HEK293 (cell line): ENCODE measurements around the gene FGFR2.

ENCODE experiments used
- CTCF ChIA-PET: fragments of 350-600 bp; formaldehyde crosslinking; extraction: SDS; loops from one replicate; lab custom pipeline; 2021; ENCODE audit warnings: antibody characterized with exemption; lab: Yijun Ruan, JAX
- POLR2A ChIA-PET: fragments of 300-600 bp; formaldehyde crosslinking; extraction: SDS; loops from one replicate; lab custom pipeline; 2020; ENCODE audit warnings: antibody characterized with exemption, inconsistent platforms; lab: Yijun Ruan, JAX
- H3K27ac ChIP-seq: fragments of 200-500 bp; sonication (Bioruptor generic); 2 replicates; pipeline ENCODE4 v1.5.1; 2014; ENCODE audit warnings: low read depth, low read length, control low read depth, inconsistent platforms; ENCODE audit errors: extremely low read depth
- H3K36me3 ChIP-seq, 2 experiments: fragments of 200-500 bp in 1 of 2; sonication (Bioruptor generic) in 1 of 2; 1 replicate in 1 of 2; 2 replicates in 1 of 2; pipeline ENCODE4 v1.5.1; 2014 to 2017; ENCODE audit warnings: inconsistent platforms in 2 of 2, low read length in 2 of 2; ENCODE audit not compliant: control insufficient read depth in 2 of 2, insufficient read depth in 1 of 2
- H3K4me1 ChIP-seq: fragments of 200-500 bp; sonication (Bioruptor generic); 2 replicates; pipeline ENCODE4 v1.5.1; 2014; ENCODE audit warnings: mild to moderate bottlenecking, low read length, inconsistent platforms; ENCODE audit not compliant: control insufficient read depth, insufficient read depth
- H3K4me3 ChIP-seq: 2 replicates; pipeline ENCODE4 v1.5.1; 2011; ENCODE audit warnings: low read depth, mild to moderate bottlenecking, control low read depth, low read length, moderate library complexity
- H3K9me3 ChIP-seq: fragments of 200-500 bp; sonication (Bioruptor generic); 2 replicates; pipeline ENCODE4 v1.5.1; 2014; ENCODE audit warnings: low read depth, low read length, inconsistent platforms; ENCODE audit not compliant: control insufficient read depth, insufficient read depth
- GLIS1 ChIP-seq: fragments of 450-650 bp; formaldehyde crosslinking; IDR thresholded peaks from 2 replicates; pipeline ENCODE4 v1.5.1; 2016; ENCODE audit warnings: missing biosample characterization, missing genetic modification characterization
- KLF10 ChIP-seq: fragments of 450-650 bp; IDR thresholded peaks from 2 replicates; pipeline ENCODE4 v1.5.1; 2018; ENCODE audit warnings: missing biosample characterization, mild to moderate bottlenecking, missing genetic modification characterization
- PRDM6 ChIP-seq: fragments of 450-650 bp; formaldehyde crosslinking; IDR thresholded peaks from 2 replicates; pipeline ENCODE4 v1.5.1; 2017; ENCODE audit warnings: missing biosample characterization, missing genetic modification characterization
- SALL2 ChIP-seq: fragments of 450-650 bp; formaldehyde crosslinking; IDR thresholded peaks from 2 replicates; pipeline ENCODE4 v1.5.0; 2017; ENCODE audit warnings: missing biosample characterization, mild to moderate bottlenecking, missing genetic modification characterization, borderline replicate concordance
- YY2 ChIP-seq: fragments of 450-650 bp; formaldehyde crosslinking; IDR thresholded peaks from 2 replicates; pipeline ENCODE4 v1.5.1; 2016; ENCODE audit warnings: missing biosample characterization, missing genetic modification characterization
- ZBTB21 ChIP-seq: fragments of 450-650 bp; formaldehyde crosslinking; IDR thresholded peaks from 2 replicates; pipeline ENCODE4 v1.5.1; 2017; ENCODE audit warnings: missing biosample characterization, missing genetic modification characterization
- ZEB2 ChIP-seq: fragments of 450-650 bp; formaldehyde crosslinking; IDR thresholded peaks from 2 replicates; pipeline ENCODE4 v1.5.1; 2016; ENCODE audit warnings: missing biosample characterization, missing genetic modification characterization
- ZFP3 ChIP-seq: fragments of 450-650 bp; formaldehyde crosslinking; IDR thresholded peaks from 2 replicates; pipeline ENCODE4 v1.5.1; 2016; ENCODE audit warnings: low read depth, missing biosample characterization, missing genetic modification characterization
- ZNF112 ChIP-seq: fragments of 450-650 bp; formaldehyde crosslinking; IDR thresholded peaks from 2 replicates; pipeline ENCODE4 v1.5.0; 2017; ENCODE audit warnings: missing biosample characterization, missing genetic modification characterization
- ZNF133 ChIP-seq: fragments of 450-650 bp; formaldehyde crosslinking; IDR thresholded peaks from 2 replicates; pipeline ENCODE4 v1.5.1; 2016; ENCODE audit warnings: missing biosample characterization, missing genetic modification characterization
- ZNF169 ChIP-seq: fragments of 450-650 bp; formaldehyde crosslinking; IDR thresholded peaks from 2 replicates; pipeline ENCODE4 v1.5.1; 2016; ENCODE audit warnings: missing biosample characterization, missing genetic modification characterization
- ZNF214 ChIP-seq: fragments of 450-650 bp; formaldehyde crosslinking; IDR thresholded peaks from 2 replicates; pipeline ENCODE4 v1.5.1; 2017; ENCODE audit warnings: missing biosample characterization, mild to moderate bottlenecking, missing genetic modification characterization, borderline replicate concordance
- ZNF239 ChIP-seq: fragments of 450-650 bp; formaldehyde crosslinking; IDR thresholded peaks from 2 replicates; pipeline ENCODE4 v1.5.1; 2016; ENCODE audit warnings: missing biosample characterization, missing genetic modification characterization
- ZNF292 ChIP-seq: fragments of 450-650 bp; formaldehyde crosslinking; IDR thresholded peaks from 2 replicates; pipeline ENCODE4 v1.5.1; 2016; ENCODE audit warnings: low read depth, missing biosample characterization, missing genetic modification characterization, borderline replicate concordance
- ZNF366 ChIP-seq: fragments of 450-650 bp; formaldehyde crosslinking; conservative IDR thresholded peaks from 2 replicates; pipeline ENCODE4 v1.5.1; 2016; ENCODE audit warnings: missing biosample characterization, missing genetic modification characterization
- ZNF433 ChIP-seq: fragments of 450-650 bp; formaldehyde crosslinking; IDR thresholded peaks from 2 replicates; pipeline ENCODE4 v1.5.1; 2016; ENCODE audit warnings: missing biosample characterization, missing genetic modification characterization, low read depth
- ZNF624 ChIP-seq: fragments of 450-650 bp; formaldehyde crosslinking; IDR thresholded peaks from 2 replicates; pipeline ENCODE4 v1.5.1; 2017; ENCODE audit warnings: missing biosample characterization, missing genetic modification characterization
- ZNF629 ChIP-seq: fragments of 450-650 bp; formaldehyde crosslinking; IDR thresholded peaks from 2 replicates; pipeline ENCODE4 v1.5.1; 2017; ENCODE audit warnings: missing biosample characterization, missing genetic modification characterization
- ZNF664 ChIP-seq: fragments of 450-650 bp; formaldehyde crosslinking; IDR thresholded peaks from 2 replicates; pipeline ENCODE4 v1.5.1; 2016; ENCODE audit warnings: missing biosample characterization, missing genetic modification characterization
- ZNF670 ChIP-seq: fragments of 450-650 bp; formaldehyde crosslinking; IDR thresholded peaks from 2 replicates; pipeline ENCODE4 v1.5.1; 2016; ENCODE audit warnings: missing biosample characterization, missing genetic modification characterization, low read depth
- ZNF777 ChIP-seq: fragments of 450-650 bp; formaldehyde crosslinking; IDR thresholded peaks from 2 replicates; pipeline ENCODE4 v1.5.1; 2017; ENCODE audit warnings: missing biosample characterization, missing genetic modification characterization, borderline replicate concordance
- ZNF791 ChIP-seq: fragments of 450-650 bp; formaldehyde crosslinking; IDR thresholded peaks from 2 replicates; pipeline ENCODE4 v1.5.1; 2016; ENCODE audit warnings: missing biosample characterization, missing genetic modification characterization
- TF ChIP-seq, protein P1 (sequence below): fragments of 450-650 bp; formaldehyde crosslinking; IDR thresholded peaks from 2 replicates; pipeline ENCODE4 v1.5.1; 2016; ENCODE audit warnings: missing biosample characterization, missing genetic modification characterization
- TF ChIP-seq, protein P2 (sequence below): fragments of 450-650 bp; formaldehyde crosslinking; IDR thresholded peaks from 2 replicates; pipeline ENCODE4 v1.5.1; 2016; ENCODE audit warnings: missing biosample characterization, missing genetic modification characterization
- TF ChIP-seq, protein P3 (sequence below): fragments of 450-650 bp; formaldehyde crosslinking; IDR thresholded peaks from 2 replicates; pipeline ENCODE4 v1.5.1; 2017; ENCODE audit warnings: missing biosample characterization, missing genetic modification characterization

The FGFR2 gene

DNA sequence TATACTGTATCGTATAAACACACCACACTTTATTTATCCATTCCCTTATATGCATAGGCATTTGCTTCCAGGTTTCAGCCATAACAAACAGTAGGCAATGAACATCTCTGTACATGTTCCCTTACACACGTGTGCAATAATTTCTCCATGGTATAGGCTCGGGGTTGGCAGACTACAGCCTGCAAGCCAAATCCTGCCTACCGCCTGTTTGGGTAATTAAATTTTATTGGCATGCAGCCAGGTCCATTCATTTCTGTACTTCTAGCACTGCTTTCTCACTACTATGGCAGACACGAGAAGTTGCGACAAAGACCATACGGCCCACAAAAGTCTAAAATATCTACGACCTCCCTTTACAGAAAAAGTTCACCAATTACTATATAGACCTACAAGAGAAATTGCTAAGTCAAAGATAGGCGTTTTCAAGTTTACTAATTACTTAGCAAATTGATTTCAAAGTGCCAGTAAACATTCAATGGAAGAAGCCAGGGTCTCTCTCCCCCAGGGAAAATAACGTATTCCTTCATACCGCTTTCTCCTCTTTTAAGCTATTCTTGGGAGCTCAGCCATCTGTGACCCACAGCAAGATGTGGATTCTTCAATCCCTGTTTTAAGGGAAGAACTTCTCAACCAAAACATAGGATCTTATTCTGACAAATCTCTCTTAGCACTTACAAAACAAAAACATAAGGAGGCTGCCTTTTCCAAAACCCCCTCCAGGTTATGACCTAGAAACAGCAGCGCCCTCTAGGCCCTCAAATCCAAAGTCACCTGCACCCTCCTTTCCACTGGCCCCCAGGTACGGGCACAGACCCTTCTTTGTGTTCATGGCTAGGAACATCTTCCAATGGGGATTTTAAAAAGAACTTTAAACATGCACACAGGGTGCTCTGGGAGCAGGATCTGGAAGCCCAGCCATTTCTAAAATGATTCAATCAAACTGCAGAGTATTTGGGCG is 100.5 kb downstream of the FGFR2 start (continued):
- TF ChIP-seq, protein P1, sequence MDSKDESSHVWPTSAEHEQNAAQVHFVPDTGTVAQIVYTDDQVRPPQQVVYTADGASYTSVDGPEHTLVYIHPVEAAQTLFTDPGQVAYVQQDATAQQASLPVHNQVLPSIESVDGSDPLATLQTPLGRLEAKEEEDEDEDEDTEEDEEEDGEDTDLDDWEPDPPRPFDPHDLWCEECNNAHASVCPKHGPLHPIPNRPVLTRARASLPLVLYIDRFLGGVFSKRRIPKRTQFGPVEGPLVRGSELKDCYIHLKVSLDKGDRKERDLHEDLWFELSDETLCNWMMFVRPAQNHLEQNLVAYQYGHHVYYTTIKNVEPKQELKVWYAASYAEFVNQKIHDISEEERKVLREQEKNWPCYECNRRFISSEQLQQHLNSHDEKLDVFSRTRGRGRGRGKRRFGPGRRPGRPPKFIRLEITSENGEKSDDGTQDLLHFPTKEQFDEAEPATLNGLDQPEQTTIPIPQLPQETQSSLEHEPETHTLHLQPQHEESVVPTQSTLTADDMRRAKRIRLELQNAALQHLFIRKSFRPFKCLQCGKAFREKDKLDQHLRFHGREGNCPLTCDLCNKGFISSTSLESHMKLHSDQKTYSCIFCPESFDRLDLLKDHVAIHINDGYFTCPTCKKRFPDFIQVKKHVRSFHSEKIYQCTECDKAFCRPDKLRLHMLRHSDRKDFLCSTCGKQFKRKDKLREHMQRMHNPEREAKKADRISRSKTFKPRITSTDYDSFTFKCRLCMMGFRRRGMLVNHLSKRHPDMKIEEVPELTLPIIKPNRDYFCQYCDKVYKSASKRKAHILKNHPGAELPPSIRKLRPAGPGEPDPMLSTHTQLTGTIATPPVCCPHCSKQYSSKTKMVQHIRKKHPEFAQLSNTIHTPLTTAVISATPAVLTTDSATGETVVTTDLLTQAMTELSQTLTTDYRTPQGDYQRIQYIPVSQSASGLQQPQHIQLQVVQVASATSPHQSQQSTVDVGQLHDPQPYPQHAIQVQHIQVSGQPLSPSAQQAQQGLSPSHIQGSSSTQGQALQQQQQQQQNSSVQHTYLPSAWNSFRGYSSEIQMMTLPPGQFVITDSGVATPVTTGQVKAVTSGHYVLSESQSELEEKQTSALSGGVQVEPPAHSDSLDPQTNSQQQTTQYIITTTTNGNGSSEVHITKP = peak; percentile 15; the same call in 1 of the 2 replicates
- 0 out of 2 replicates have a peak, but pooled peaks have one; percentile 27 for TF ChIP-seq PRDM6 (tag by site-specific recombination)
- no peak for TF ChIP-seq ZNF366 (tag by site-specific recombination)
- no peak for TF ChIP-seq ZNF112 (tag by site-specific recombination)
- peak; percentile 58; the same call in 1 of the 2 replicates for TF ChIP-seq ZNF214
- TF ChIP-seq ZNF292 (tag by site-specific recombination) = no peak
- TF ChIP-seq KLF10 (tag by site-specific recombination) = peak; percentile 62
- TF ChIP-seq, all 188 proteins: peak for 22

- peaks cover 6 to 53% of the 10 kb centered on the region in 2 experiments for H3K36me3 ChIP-seq
- ChIA-PET POLR2A (no interaction called here), CTCF (no interaction called here)
- H3K27ac ChIP-seq = no peak overlapping the region
- TF ChIP-seq ZNF624 (tag by site-specific recombination) (no peak), ZNF664 (tag by site-specific recombination) (no peak), ZNF670 (tag by site-specific recombination) (no peak), SALL2 (tag by site-specific recombination) (no peak), ZNF133 (tag by site-specific recombination) (no peak), GLIS1 (tag by site-specific recombination) (no peak), ZNF791 (tag by site-specific recombination) (no peak), YY2 (tag by site-specific recombination) (no peak), ZNF777 (tag by site-specific recombination) (no peak), ZNF629 (tag by site-specific recombination) (no peak), ZBTB21 (tag by site-specific recombination) (no peak), ZFP3 (no peak), ZNF433 (tag by site-specific recombination) (no peak), ZNF169 (tag by site-specific recombination) (no peak), ZNF239 (tag by site-specific recombination) (no peak), ZEB2 (tag by site-specific recombination) (no peak)
- TF ChIP-seq, protein P2, sequence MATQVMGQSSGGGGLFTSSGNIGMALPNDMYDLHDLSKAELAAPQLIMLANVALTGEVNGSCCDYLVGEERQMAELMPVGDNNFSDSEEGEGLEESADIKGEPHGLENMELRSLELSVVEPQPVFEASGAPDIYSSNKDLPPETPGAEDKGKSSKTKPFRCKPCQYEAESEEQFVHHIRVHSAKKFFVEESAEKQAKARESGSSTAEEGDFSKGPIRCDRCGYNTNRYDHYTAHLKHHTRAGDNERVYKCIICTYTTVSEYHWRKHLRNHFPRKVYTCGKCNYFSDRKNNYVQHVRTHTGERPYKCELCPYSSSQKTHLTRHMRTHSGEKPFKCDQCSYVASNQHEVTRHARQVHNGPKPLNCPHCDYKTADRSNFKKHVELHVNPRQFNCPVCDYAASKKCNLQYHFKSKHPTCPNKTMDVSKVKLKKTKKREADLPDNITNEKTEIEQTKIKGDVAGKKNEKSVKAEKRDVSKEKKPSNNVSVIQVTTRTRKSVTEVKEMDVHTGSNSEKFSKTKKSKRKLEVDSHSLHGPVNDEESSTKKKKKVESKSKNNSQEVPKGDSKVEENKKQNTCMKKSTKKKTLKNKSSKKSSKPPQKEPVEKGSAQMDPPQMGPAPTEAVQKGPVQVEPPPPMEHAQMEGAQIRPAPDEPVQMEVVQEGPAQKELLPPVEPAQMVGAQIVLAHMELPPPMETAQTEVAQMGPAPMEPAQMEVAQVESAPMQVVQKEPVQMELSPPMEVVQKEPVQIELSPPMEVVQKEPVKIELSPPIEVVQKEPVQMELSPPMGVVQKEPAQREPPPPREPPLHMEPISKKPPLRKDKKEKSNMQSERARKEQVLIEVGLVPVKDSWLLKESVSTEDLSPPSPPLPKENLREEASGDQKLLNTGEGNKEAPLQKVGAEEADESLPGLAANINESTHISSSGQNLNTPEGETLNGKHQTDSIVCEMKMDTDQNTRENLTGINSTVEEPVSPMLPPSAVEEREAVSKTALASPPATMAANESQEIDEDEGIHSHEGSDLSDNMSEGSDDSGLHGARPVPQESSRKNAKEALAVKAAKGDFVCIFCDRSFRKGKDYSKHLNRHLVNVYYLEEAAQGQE (tag by site-specific recombination) = no peak
- TF ChIP-seq, protein P3, sequence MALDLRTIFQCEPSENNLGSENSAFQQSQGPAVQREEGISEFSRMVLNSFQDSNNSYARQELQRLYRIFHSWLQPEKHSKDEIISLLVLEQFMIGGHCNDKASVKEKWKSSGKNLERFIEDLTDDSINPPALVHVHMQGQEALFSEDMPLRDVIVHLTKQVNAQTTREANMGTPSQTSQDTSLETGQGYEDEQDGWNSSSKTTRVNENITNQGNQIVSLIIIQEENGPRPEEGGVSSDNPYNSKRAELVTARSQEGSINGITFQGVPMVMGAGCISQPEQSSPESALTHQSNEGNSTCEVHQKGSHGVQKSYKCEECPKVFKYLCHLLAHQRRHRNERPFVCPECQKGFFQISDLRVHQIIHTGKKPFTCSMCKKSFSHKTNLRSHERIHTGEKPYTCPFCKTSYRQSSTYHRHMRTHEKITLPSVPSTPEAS (tag by site-specific recombination) = no peak
- H3K4me1 ChIP-seq = peaks cover 14% of the 10 kb centered on the region
- no peak overlapping the region for H3K4me3 ChIP-seq
- H3K9me3 ChIP-seq = no peaks in the 10 kb centered on the region
These were observed 102.5 kb downstream of the FGFR2 start for GRCh38 chr10:121495719-121496118.
